Upper lobe of left lung (tissue), 4 donors: ENCODE measurements around the gene ACSL1.

ENCODE experiments used
- POLR2A ChIP-seq, 4 donors: fragments of 450-650 bp; IDR thresholded peaks; one replicate each; pipeline ENCODE4 v1.5.1; 2016 to 2017; ENCODE audit warnings: antibody characterized with exemption in 4 of 4, mild to moderate bottlenecking in 2 of 4
- TF ChIP-seq, protein P1 (sequence below), 6 experiments: fragments of 450-650 bp in 4 of 6; fragments of 200-600 bp in 2 of 6; sonication (generic) in 2 of 6; IDR thresholded peaks; one replicate each; pipeline ENCODE4 v1.5.1; 2016 to 2019; ENCODE audit warnings: antibody characterized with exemption in 6 of 6

DNA sequence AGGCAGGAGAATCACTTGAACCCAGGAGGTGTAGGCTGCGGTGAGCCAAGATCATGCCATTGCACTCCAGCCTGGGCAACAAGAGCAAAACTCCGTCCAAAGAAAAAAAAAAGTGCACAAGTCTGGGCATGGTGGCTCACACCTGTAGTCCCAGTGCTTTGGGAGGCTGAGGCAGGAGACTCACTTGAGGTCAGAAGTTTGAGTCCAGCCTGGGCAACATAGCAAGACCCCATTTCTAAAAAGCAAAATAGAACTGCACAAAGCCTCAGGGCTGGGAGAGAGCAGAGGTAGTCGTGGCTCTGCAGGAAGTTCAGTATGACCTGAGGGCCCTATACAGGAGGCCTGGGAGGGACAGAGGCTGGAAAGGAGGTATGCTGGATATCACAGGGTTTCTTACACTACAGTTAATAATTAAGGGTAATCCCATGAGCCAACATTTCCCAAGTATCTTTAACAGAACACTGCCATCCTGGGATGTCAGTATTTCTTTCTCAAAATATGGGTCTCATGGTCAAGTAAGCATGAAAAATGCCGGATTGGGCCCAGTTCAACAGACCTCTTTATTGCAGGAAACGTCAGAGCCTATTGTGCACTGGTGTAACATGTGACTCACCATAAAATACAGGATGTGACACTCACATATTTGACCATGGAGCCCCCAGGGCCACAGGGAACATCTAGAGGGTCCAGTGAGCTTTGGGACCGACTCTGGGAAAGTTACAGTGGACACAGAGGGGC, 37.8 kb downstream of the ACSL1 start:
- TF ChIP-seq, protein P1, sequence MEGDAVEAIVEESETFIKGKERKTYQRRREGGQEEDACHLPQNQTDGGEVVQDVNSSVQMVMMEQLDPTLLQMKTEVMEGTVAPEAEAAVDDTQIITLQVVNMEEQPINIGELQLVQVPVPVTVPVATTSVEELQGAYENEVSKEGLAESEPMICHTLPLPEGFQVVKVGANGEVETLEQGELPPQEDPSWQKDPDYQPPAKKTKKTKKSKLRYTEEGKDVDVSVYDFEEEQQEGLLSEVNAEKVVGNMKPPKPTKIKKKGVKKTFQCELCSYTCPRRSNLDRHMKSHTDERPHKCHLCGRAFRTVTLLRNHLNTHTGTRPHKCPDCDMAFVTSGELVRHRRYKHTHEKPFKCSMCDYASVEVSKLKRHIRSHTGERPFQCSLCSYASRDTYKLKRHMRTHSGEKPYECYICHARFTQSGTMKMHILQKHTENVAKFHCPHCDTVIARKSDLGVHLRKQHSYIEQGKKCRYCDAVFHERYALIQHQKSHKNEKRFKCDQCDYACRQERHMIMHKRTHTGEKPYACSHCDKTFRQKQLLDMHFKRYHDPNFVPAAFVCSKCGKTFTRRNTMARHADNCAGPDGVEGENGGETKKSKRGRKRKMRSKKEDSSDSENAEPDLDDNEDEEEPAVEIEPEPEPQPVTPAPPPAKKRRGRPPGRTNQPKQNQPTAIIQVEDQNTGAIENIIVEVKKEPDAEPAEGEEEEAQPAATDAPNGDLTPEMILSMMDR (IDR thresholded peaks at IDR 0.05), result no peak
- no peak for TF ChIP-seq POLR2A (IDR thresholded peaks at IDR 0.05)
